DMS153 (cell line): ENCODE results near the gene PLBD2.

Experiments used
- DNase-seq: peaks from one replicate; lab custom pipeline; 2025; lab: John Stamatoyannopoulos, UW

PLBD2 gene, protein sequence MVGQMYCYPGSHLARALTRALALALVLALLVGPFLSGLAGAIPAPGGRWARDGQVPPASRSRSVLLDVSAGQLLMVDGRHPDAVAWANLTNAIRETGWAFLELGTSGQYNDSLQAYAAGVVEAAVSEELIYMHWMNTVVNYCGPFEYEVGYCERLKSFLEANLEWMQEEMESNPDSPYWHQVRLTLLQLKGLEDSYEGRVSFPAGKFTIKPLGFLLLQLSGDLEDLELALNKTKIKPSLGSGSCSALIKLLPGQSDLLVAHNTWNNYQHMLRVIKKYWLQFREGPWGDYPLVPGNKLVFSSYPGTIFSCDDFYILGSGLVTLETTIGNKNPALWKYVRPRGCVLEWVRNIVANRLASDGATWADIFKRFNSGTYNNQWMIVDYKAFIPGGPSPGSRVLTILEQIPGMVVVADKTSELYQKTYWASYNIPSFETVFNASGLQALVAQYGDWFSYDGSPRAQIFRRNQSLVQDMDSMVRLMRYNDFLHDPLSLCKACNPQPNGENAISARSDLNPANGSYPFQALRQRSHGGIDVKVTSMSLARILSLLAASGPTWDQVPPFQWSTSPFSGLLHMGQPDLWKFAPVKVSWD

DNA sequence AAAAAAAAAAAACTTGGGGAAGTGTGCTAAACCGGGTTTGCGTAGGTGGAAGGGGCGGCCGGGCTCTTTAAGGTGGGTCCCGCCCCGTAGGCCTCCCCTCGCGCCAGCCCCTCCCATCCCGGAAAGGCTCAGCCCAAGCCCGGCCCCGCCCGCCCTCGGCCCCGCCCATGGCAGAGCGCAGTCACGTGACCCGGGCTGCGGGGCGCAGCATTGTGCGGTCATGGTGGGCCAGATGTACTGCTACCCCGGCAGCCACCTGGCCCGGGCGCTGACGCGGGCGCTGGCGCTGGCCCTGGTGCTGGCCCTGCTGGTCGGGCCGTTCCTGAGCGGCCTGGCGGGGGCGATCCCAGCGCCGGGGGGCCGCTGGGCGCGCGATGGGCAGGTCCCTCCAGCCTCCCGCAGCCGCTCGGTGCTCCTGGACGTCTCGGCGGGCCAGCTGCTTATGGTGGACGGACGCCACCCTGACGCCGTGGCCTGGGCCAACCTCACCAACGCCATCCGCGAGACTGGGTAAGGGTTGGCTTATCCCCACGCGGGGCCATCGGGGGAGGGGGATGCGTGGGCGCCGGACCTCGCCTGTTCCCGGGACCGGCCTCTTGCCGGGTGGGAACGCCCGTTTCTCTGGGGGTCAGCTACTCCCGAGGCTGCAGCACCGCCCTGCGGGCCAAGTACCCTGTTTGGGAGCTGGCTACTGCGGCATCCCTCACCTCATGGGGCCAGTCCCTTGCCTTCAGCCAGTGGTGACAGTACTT lies at the start of gene PLBD2:
Gene PLBD2, plus strand, starts transcription at position 207 of the 752 bp plus-strand sequence. Its CDS starts 14 bp downstream, at position 221.
- DNase-seq = peak; percentile 66

DNA sequence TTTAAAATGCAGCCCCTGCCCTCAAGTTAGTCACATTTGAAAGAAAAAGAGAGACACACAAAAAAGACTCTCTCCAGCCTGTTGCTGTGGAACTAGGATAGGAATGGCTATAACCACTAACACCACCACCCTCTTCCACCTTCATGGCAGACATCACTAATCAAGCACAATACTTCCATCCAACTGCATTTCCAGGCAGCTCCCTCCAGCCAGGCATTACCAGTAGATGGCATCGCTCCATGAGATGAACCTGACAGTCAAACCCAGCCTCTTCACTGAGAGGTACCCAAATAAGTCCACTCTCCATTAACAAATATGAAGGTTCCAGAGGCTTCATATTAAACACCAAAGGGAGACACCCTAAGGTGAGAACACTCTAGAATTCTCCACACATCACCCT lies 47.9 kb upstream of the PLBD2 start:
- DNase-seq = no peak

DNA sequence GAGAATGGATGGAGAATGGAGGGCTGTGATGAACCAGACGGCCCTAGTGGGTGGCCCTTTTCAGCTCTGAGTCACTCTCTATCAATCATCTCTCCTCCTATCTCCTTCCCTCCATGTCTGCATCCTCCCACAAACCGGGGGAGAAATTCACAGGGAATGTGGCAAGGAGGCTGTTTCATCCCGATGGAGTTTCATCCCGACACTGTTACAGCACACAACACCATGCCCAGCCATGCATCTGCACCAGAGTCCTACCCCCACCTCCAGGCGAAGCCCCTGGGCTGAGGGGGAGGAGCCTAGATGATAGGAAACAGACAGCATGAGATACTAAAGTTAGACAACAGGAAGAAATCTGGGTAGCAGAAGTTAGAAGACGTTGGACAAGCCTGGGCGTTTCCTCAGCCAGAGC lies 44.3 kb upstream of the PLBD2 start:
- DNase-seq = no peak

DNA sequence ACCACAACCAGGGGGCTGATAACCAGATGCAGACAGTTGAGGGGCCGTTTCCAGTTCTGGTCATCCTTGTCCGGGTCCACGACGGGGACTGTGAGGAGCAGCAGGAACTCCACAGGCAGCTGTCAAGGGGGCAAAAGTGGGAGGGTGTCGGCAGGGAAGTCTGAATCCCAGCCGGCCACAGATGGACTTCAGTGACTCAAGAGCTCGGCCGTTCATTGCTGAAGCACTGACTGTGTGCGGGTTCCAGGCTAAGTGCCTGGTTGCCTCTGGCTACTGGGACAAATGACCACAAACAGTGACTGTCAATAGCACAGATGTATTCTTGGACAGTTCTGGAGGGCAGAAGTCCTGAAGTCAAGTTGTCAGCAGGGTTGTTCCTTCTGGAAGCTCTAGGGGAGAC lies 43.0 kb upstream of the PLBD2 start:
- no peak for DNase-seq

DNA sequence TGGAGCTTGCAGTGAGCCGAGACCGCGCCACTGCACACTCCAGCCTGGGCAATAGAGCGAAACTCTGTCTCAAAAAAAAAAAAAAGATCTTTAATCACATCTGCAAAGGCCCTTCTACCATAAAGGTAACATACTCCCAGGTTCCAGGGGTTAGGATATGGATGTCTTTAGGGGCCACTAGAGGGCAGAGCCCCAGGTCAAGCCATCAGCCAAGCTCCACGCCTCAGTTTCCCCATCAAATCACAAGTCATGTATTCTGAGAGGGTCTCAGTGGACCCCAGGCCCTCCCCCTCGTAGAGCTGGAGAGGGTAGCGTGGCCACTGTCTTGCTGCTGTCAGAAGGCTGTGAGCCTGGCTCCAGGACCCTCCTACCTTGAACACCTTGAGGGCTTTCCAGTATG lies 42.2 kb upstream of the PLBD2 start:
- no peak for DNase-seq

DNA sequence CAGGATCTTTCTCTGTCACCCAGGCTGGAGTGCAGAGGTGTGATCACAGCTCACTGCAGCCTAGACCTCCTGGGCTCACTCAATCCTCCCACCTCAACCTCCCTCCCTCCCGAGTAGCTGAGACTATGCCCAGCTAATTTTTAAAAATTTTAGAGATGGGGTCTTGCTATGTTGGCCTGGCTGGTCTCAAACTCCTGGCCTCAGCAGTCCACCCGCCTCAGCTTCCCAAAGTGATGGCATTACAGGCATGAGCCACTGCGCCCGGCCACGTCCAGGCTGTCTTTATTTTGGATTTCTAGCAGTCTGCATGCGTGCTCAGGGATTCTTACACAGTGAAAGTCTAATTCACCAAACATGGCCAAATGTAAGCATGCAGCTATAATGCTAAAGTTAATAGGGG lies 41.3 kb upstream of the PLBD2 start:
- DNase-seq = no peak

DNA sequence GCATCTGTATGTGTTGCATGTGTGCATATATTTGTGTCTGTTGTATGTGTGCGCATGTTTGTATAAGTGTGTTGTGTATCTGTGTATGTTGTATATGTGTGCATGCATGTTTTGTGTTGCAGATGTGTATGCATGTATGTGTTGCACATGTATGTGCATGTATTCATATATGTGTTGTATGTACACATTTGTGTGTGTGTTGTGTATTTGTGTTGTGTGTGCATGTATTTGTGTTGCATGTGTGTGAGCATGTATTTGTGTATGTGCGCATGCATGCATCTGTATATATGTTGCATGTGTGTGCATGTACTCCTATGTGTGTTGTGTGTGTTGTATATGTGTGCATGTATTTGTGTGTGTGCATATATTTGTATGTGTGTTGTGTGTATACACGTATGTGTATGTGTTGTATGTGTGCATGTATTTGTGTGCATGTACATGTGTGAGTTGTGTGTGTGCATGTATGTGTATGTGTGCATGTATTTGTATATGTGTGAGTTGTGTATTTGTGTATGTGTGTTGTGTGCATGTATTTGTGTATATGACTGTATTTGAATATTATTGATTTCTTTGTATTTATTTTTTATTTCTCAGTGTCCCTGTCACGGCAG lies 40.2 kb upstream of the PLBD2 start:
- DNase-seq = no peak

DNA sequence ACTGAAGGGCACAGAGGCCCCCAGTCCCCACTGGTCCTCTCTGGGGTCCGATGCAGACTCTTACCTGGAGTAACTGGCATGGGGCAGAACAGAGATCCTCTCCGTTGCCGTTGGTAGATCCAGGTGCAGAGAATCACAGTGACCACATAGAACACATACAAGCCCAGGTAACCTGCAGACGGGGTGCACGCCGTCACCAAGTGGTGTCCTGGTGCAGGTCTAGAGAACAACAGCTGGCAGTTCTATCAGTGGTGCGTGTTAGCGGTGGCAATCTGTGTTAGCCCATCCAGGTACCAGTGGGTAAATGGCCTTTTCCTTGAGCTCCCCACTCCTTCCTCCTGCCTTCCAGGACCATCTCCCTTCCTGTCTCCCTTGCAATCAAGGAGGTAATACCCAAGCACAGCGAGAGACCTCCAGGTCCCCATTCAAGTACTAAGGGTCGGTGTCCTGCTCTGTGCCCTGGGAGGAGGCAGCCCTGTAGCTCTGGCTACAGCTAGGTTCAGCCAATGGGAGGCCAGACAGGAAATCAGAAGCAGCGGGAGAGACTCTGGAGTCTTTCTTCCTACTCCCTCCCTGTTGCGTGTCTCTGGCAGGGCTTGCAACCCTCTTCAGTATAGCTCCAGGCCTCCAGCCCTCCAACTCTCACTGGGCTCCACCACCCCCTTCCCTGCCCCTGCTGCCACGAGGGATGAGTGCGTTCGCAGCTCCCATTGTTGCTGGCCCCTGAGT lies 39.3 kb upstream of the PLBD2 start:
- DNase-seq = no peak

DNA sequence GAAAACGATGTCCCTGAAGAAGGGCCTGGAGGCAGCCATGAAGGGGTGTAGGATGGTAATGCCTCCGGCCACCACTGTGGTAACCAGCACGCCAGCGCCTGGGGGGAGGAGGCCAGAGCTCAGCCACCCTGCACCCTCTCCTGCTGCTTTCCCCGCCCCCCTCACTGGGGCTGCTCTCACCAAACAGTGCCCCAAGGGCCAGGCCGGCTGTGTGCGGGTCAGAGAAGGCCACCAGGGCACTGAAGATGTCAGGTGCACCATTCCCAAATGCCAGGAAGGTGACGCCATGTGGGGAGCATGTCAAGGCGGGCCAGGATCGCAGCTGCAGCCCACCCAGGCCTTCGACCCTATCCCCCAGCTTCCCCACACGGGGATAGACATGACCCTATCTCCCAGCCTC lies 38.0 kb upstream of the PLBD2 start:
- no peak for DNase-seq

DNA sequence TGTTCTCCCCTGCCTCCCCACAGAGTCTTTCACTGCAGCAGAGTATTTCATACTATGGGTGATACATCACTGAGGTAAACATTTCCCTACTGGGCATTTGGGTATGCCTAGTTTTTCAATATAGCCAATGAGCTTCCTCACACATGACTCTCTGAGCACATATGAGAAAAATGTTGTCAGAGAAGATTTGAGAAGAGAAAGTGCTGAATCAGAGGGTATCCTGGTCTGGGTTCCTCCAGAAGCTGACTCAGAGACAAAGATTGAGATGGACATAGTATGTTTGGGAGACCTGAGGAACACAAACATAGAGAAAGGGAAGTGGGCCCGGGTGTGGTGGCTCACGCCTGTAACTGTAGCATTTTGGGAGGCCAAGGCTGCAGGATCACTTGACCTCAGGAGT lies 36.0 kb upstream of the PLBD2 start:
- DNase-seq = no peak

DNA sequence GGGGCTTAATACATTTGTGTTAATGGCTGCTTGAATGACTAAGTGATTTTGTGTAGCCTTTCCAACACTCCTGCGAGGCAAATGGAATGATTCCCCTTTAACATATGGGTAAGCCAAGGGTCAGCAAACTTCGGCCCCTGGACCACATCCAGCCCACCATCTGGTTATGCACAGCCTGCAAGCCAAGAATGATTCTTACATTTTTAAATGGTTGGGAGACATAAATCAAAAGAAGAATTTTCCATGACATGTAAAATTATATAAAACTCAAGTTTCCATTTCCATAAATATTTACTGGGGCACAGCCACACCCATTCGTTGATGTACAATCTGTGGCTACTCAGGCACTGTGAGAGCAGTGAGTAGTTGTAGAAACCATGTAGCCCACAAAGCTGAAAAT lies 32.5 kb upstream of the PLBD2 start:
- no peak for DNase-seq

DNA sequence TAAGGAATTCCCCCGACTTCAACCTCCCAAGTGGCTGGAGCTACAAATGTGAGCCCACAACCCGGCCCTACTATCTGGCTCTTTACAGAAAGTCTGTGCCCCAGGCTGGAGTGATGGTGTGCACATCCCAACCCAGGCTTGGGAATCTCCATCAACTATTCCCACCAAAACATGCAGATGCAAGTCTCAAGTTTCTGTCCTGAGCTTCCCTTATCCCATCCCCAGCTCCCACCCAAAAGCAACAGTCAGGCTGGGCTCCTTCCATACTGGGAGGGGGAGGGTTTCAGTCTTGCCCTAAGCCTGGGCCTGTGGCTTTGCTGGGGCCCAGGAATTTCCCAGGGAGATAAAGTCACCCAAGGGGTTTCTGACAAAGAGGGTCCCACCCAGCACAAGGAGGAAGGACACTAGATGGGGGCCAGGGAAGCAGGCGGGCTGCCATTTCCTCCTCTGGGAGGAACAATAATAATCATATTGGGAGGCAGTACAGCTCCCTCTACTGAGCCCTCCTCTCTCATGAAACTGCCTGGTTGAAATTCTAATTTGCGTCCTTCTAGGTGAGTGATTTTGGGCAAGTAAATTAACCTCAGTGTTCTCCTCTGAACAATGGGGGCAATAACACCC lies 31.5 kb upstream of the PLBD2 start:
- no peak for DNase-seq

DNA sequence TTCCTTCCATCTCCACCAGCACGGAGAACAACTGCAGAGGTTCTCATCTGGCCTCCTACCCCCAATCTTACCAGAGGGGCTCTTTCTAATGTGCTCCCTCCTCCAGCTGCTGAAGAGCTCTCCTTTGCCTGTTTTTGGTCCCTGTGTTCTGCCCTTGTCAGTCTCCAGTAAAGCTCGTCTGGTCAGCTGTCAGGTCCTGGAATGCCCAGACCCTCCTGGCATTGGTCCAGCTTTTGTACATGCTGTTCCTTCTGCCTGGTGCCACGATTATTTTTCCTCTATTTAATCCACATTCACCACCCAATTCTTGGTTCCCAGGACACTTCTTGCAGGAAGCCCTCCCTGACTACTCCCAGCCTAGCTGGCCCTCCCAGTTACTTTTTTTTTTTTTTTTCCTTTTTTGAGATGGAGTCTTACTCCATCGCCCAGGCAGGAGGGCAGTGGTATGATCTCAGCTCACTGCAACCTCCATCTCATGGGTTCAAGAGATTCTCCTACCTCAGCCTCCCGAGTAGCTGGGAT lies 30.0 kb upstream of the PLBD2 start:
- no peak for DNase-seq

DNA sequence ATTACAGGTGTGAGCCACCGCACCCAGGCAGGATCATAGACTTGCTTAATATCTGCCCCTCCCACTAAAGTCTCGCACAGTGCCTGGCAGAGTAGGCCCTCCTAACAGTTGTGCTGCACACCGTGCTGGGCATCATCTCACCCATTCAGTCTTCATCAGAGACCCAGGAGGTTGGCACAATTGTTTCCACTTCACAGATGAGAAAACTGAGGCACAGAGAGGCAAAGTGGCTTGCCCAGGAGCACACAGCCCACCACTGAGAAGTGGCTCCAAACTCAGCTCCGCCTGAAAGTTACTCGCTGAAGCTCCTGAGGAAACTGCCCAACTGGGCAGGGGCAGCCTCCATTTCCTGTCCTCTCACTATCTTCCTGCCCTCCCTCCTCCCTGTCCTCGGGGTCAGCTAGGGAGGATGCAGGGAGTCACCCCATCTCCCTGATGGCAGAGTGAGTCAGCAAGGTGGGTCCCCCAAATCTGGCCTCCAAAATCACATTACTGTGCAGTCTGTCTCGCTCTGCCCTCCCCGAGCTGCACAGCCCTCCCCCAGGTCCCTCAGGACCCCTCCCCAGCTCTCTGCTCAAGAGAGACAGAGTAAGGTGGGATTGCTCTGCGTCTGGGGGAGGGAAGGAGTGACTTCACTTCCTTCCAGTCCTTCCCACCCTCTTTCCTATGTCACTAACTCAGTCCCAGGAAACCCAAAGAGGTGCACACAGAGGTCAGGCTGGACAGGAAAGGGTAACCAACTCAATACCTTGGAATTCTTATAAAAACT lies 29.2 kb upstream of the PLBD2 start:
- DNase-seq = no peak

DNA sequence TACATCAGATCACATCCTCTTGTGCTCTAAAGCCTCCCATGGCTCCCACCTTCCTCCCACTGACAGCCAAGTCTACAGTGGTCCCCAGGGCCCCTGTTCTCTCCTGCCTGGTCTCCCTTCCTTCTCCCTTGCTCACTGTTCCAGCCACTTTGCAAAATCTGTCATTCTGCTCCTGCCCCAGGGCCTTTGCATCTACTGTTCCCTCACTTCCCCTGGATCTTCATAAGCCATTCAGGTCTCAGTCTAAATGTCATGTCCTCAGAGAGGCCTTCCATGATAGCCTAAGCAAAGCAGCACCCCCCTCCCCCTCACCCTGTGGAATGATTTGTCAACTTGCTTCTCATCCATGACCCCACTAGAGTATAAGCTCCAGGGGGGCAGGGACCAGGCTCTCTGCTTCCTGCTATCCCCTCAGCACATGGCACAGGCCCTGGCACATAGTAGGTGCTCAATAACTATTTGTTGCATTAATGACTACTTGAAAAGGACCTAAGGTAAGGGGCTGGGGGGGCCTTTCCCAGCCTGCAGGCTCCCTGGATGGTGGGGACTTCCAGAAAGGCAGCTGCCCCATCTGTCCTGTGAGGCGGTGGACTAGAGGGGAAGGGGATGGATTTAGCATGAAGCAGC lies 28.5 kb upstream of the PLBD2 start:
- no peak for DNase-seq

DNA sequence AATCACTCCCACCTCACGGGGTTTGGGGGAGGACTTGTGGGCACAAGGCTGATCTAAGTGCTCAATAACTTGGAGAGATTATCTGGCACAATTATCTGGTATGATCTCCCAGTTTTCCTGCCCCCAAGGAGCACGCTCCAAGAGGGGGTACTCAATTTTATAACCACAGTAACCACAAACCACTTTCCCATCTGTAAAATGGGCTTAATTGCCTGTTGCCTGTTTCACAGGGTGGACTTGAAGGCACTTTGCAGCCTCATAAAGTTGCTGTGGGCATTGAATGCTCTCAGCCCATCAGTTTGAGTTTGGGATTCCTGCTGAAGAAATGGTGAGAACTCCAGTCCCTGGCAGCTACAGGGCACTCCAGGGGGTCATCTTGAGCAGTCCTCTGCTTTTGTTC lies 27.9 kb upstream of the PLBD2 start:
- DNase-seq = no peak

DNA sequence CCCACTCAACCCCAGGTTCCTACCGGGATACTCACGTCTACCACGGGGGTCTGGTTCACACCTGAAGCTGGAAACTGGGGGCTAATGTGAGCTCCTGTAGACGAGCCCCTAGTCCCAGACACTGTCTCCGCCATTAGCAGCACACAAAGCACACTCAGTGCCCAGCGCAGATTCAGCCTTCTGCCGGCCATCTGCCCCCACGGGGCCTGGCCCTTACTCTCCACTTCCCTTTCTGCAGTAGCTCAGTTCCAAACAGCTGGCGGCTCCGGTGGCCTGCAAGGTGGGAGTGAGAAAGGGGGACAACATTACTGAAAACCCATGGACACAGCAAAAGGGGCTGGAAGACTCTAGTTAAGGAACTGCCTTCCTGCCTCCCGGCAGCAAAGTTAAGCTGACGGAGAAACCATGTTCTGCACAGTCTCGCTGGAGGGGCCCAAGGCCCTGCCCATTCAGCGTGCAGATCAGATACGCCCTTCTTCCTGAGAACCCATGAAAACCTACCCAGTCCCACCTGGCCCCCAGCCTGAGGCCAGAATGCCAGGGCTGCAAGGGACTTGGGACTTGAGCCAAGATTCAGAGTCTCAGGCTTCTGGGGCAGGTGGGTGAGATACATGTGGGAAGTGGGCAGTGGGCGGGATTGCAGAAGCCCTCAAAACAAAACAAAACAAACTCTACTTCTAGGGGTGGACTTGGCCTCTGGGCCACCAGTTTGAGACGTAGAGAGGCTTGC lies 25.5 kb upstream of the PLBD2 start:
- no peak for DNase-seq

DNA sequence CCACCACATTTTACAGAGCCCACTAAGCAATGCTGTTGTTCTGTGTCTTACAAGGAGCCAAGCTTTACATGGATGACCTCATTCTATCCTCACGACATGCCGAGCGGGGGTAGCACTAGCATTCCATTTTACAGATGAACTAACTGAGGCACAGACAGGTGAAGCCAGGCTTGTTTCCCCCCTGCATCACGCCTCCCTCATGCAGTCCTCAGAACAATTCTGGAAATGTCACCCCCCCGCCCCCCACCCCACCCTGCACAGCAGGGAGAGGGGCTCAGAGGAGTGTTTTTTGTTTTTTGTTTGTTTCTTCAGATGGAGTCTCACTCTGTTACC lies 25.0 kb upstream of the PLBD2 start:
- no peak for DNase-seq
